Fibroblast of skin of abdomen (primary cell): ENCODE data around the gene ATF5. TPM values are rescaled to one million over a fixed set of nuclear protein-coding genes. Genes with fewer than 3 reads are reported as not detected.

Source experiments
- DNase-seq: peaks from one replicate; pipeline ENCODE4 v3.0.0-alpha.2; 2013
- polyA plus RNA-seq, 2 experiments: library from polyadenylated mRNA; unstranded; fragments of 120-200 nt; gene quantifications; one replicate each; pipeline ENCODE4 v1.2.1, GENCODE V29; 2013; ENCODE audit not compliant: insufficient read length in 2 of 2

ATF5 gene
- polyA plus RNA-seq (2013, experiment 1 of 2; ENCODE audit: insufficient read length), result 115 TPM
- polyA plus RNA-seq (2013, experiment 2 of 2; ENCODE audit: insufficient read length), result 113 TPM

GRCh38 chr19:49929121-49929610, at the start of gene ATF5, which contains the start of gene NUP62:
Gene ATF5 (plus strand): TSS chr19:49929205. CDS start chr19:49930851, 1,646 bp downstream.
Gene NUP62 (minus strand): TSS chr19:49929504. CDS start chr19:49909807, 19,697 bp downstream.
- peak; percentile 86 for DNase-seq

GRCh38 chr19:49879243-49879963, 49.6 kb upstream of the ATF5 start:
- no peak for DNase-seq

- DNase-seq, result no peak
Observed at GRCh38 chr19:49880162-49880869, 48.7 kb upstream of the ATF5 start.

- DNase-seq, result no peak
Observed at GRCh38 chr19:49881186-49881585, 47.8 kb upstream of the ATF5 start.

- DNase-seq, result no peak
Observed at GRCh38 chr19:49881672-49882394, 47.2 kb upstream of the ATF5 start.

- DNase-seq, result no peak
Observed at GRCh38 chr19:49882643-49883042, 46.4 kb upstream of the ATF5 start.

- no peak for DNase-seq
Observed at GRCh38 chr19:49883094-49883493, 45.9 kb upstream of the ATF5 start.

- DNase-seq, result no peak
Observed at GRCh38 chr19:49884109-49884508, 44.9 kb upstream of the ATF5 start.

GRCh38 chr19:49884760-49885159, 44.2 kb upstream of the ATF5 start:
- DNase-seq, result no peak

- no peak for DNase-seq
Observed at GRCh38 chr19:49887037-49887664, 41.9 kb upstream of the ATF5 start.

- no peak for DNase-seq
Observed at GRCh38 chr19:49887665-49888509, 41.1 kb upstream of the ATF5 start.

GRCh38 chr19:49888510-49888824, 40.5 kb upstream of the ATF5 start:
- no peak for DNase-seq

GRCh38 chr19:49889038-49889686, 39.8 kb upstream of the ATF5 start:
- DNase-seq, result no peak

GRCh38 chr19:49889687-49890348, 39.2 kb upstream of the ATF5 start:
- DNase-seq, result peak; percentile 67

- DNase-seq, result no peak
Observed at GRCh38 chr19:49890349-49891311, 38.4 kb upstream of the ATF5 start.

GRCh38 chr19:49891393-49891792, 37.6 kb upstream of the ATF5 start:
- no peak for DNase-seq

GRCh38 chr19:49892716-49893115, 36.3 kb upstream of the ATF5 start:
- DNase-seq, result no peak

- DNase-seq, result no peak
Observed at GRCh38 chr19:49894011-49894664, 34.9 kb upstream of the ATF5 start.
